HL-60 (cell line): Measurements from ENCODE around the gene COL4A2.

Experiments
- DNase-seq, 2 experiments: peaks; one replicate each; pipeline ENCODE4 v3.0.0-alpha.2; 2010 to 2020; ENCODE audit warnings: low read depth in 1 of 2, low spot score in 1 of 2
- H3K27ac ChIP-seq: fragments of 250-450 bp; sonication (Bioruptor Pico); replicated peaks from 2 replicates; pipeline ENCODE4 v1.5.1; 2020; ENCODE audit warnings: mild to moderate bottlenecking, moderate library complexity
- H3K27me3 ChIP-seq: fragments of 250-450 bp; sonication (Bioruptor Pico); 2 replicates; pipeline ENCODE4 v1.5.1; 2021; ENCODE audit warnings: mild to moderate bottlenecking, moderate library complexity; ENCODE audit not compliant: insufficient read depth, poor library complexity, severe bottlenecking
- H3K4me3 ChIP-seq: replicated peaks from 2 replicates; pipeline ENCODE4 v1.5.1; 2011; ENCODE audit warnings: mild to moderate bottlenecking, control low read depth, low read length; ENCODE audit not compliant: insufficient read depth
- CTCF ChIP-seq: IDR thresholded peaks from one replicate; pipeline ENCODE4 v1.5.1; 2011; ENCODE audit warnings: low read length, control low read depth, inconsistent platforms; ENCODE audit not compliant: insufficient read depth
- GABPA ChIP-seq: IDR thresholded peaks from 2 replicates; pipeline ENCODE4 v1.6.1; 2012; ENCODE audit warnings: low read depth
- POLR2AphosphoS5 ChIP-seq: IDR thresholded peaks from 2 replicates; pipeline ENCODE4 v1.6.1; 2012; ENCODE audit warnings: low read depth
- REST ChIP-seq: IDR thresholded peaks from 2 replicates; pipeline ENCODE4 v1.6.1; 2012; ENCODE audit warnings: low read depth; ENCODE audit not compliant: insufficient replicate concordance
- SPI1 ChIP-seq: IDR thresholded peaks from 2 replicates; pipeline ENCODE4 v1.6.1; 2012; ENCODE audit warnings: low read depth, mild to moderate bottlenecking, borderline replicate concordance

The COL4A2 gene

GRCh38 chr13:110327051-110327721, 20.1 kb downstream of the COL4A2 start:
- Histone ChIP-seq H3K4me3 (no peak overlapping the region), H3K27ac (no peak overlapping the region), H3K27me3 (peaks cover 22% of the 10 kb centered on the region)
- no peak for DNase-seq
- TF ChIP-seq REST (no peak), CTCF (no peak), SPI1 (no peak), GABPA (no peak), POLR2AphosphoS5 (no peak)

GRCh38 chr13:110328573-110328972, 21.5 kb downstream of the COL4A2 start:
- Histone ChIP-seq H3K27me3 (peaks cover 21% of the 10 kb centered on the region), H3K27ac (no peak overlapping the region), H3K4me3 (no peak overlapping the region)
- no peak for TF ChIP-seq GABPA
- no peak for TF ChIP-seq POLR2AphosphoS5
- no peak for TF ChIP-seq REST
- no peak for TF ChIP-seq CTCF
- no peak for TF ChIP-seq SPI1
- DNase-seq = no peak

- TF ChIP-seq SPI1 = no peak
- no peak for TF ChIP-seq POLR2AphosphoS5
- peaks cover 19% of the 10 kb centered on the region for H3K27me3 ChIP-seq
- H3K4me3 ChIP-seq = no peak overlapping the region
- no peak for DNase-seq
- H3K27ac ChIP-seq = no peak overlapping the region
These were observed 22.2 kb downstream of the COL4A2 start for GRCh38 chr13:110329258-110329657.

- Histone ChIP-seq H3K4me3 (no peak overlapping the region), H3K27me3 (peaks cover 19% of the 10 kb centered on the region), H3K27ac (no peak overlapping the region)
- DNase-seq = no peak
- TF ChIP-seq GABPA (no peak), CTCF (no peak)
These were observed 22.8 kb downstream of the COL4A2 start for GRCh38 chr13:110329798-110330461.
